H9 (cell line): ENCODE data around the gene CLEC16A. TPM values are rescaled to one million over a fixed set of nuclear protein-coding genes. Genes with fewer than 3 reads are reported as not detected.

Experiments used
- DNase-seq: peaks from one replicate; pipeline ENCODE4 v3.0.0-alpha.2; 2017
- H2AFZ ChIP-seq: one replicate; pipeline ENCODE4 v1.6.1; 2013; ENCODE audit warnings: mild to moderate bottlenecking, low read length, control low read depth, moderate library complexity
- H2AK5ac ChIP-seq: 2 replicates; pipeline ENCODE4 v1.6.1; 2013; ENCODE audit warnings: low read length, control low read depth, mixed read lengths; ENCODE audit not compliant: insufficient read length
- H2BK120ac ChIP-seq: one replicate; pipeline ENCODE4 v1.6.1; 2013; ENCODE audit warnings: low read depth, mild to moderate bottlenecking, low read length, control low read depth, inconsistent platforms; ENCODE audit not compliant: poor library complexity, severe bottlenecking
- H2BK12ac ChIP-seq: 2 replicates; pipeline ENCODE4 v1.6.1; 2013; ENCODE audit warnings: low read length, control low read depth, mixed read lengths, low read depth; ENCODE audit not compliant: insufficient read length
- H2BK15ac ChIP-seq: 2 replicates; pipeline ENCODE4 v1.6.1; 2013; ENCODE audit warnings: low read depth, low read length, control low read depth
- H2BK20ac ChIP-seq: one replicate; pipeline ENCODE4 v1.6.1; 2013; ENCODE audit warnings: low read depth, mild to moderate bottlenecking, low read length, control low read depth, inconsistent platforms; ENCODE audit not compliant: poor library complexity, severe bottlenecking
- H2BK5ac ChIP-seq: 2 replicates; pipeline ENCODE4 v1.6.1; 2013; ENCODE audit warnings: low read length, control low read depth, mixed read lengths; ENCODE audit not compliant: insufficient read length
- H3K14ac ChIP-seq: 2 replicates; pipeline ENCODE4 v1.6.1; 2013; ENCODE audit warnings: low read length, control low read depth; ENCODE audit not compliant: insufficient read depth
- H3K18ac ChIP-seq: 2 replicates; pipeline ENCODE4 v1.6.1; 2013; ENCODE audit warnings: low read depth, mild to moderate bottlenecking, mixed read lengths, low read length, control low read depth; ENCODE audit not compliant: insufficient read length
- H3K23ac ChIP-seq: 2 replicates; pipeline ENCODE4 v1.6.1; 2013; ENCODE audit warnings: low read length, control low read depth, mixed read lengths, low read depth; ENCODE audit not compliant: insufficient read length
- H3K23me2 ChIP-seq: 2 replicates; pipeline ENCODE4 v1.6.1; 2013; ENCODE audit warnings: low read depth, mild to moderate bottlenecking, mixed read lengths, low read length, control low read depth; ENCODE audit not compliant: insufficient read length, poor library complexity, severe bottlenecking
- H3K27ac ChIP-seq: 2 replicates; pipeline ENCODE4 v1.5.1; 2013; ENCODE audit warnings: low read length, control low read depth, mixed read lengths, low read depth; ENCODE audit not compliant: insufficient read length
- H3K27me3 ChIP-seq: 2 replicates; pipeline ENCODE4 v1.6.1; 2013; ENCODE audit warnings: low read length, control low read depth, inconsistent platforms; ENCODE audit not compliant: insufficient read depth
- H3K4ac ChIP-seq: 2 replicates; pipeline ENCODE4 v1.6.1; 2013; ENCODE audit warnings: low read depth, mild to moderate bottlenecking, control low read depth, inconsistent platforms, low read length, moderate library complexity
- H3K4me1 ChIP-seq: 2 replicates; pipeline ENCODE4 v1.6.1; 2013; ENCODE audit warnings: low read length, control low read depth, inconsistent platforms; ENCODE audit not compliant: insufficient read depth
- H3K4me2 ChIP-seq: 2 replicates; pipeline ENCODE4 v1.6.1; 2013; ENCODE audit warnings: low read length, control low read depth, mixed read lengths; ENCODE audit not compliant: insufficient read length, insufficient read depth
- H3K56ac ChIP-seq: 2 replicates; pipeline ENCODE4 v1.6.1; 2013; ENCODE audit warnings: low read depth, mild to moderate bottlenecking, mixed read lengths, low read length, control low read depth; ENCODE audit not compliant: insufficient read length
- H3K79me1 ChIP-seq: 2 replicates; pipeline ENCODE4 v1.6.1; 2013; ENCODE audit warnings: low read depth, mild to moderate bottlenecking, moderate library complexity, low read length, control low read depth, inconsistent platforms; ENCODE audit not compliant: insufficient read depth, poor library complexity, severe bottlenecking
- H3K79me2 ChIP-seq: 2 replicates; pipeline ENCODE4 v1.6.1; 2013; ENCODE audit warnings: low read length, control low read depth, inconsistent platforms; ENCODE audit not compliant: insufficient read depth
- H3K9ac ChIP-seq: 2 replicates; pipeline ENCODE4 v1.6.1; 2013; ENCODE audit warnings: low read length, control low read depth, mixed read lengths; ENCODE audit not compliant: insufficient read length; ENCODE audit errors: extremely low read depth
- H3K9me3 ChIP-seq: one replicate; pipeline ENCODE4 v1.6.1; 2013; ENCODE audit warnings: low read depth, low read length, inconsistent platforms; ENCODE audit not compliant: control insufficient read depth
- H3T11ph ChIP-seq: one replicate; pipeline ENCODE4 v1.6.1; 2013; ENCODE audit warnings: mild to moderate bottlenecking, low read length, control low read depth, inconsistent platforms
- H4K20me1 ChIP-seq: one replicate; pipeline ENCODE4 v1.6.1; 2013; ENCODE audit not compliant: control insufficient read depth, insufficient read length, insufficient read depth
- H4K5ac ChIP-seq: 2 replicates; pipeline ENCODE4 v1.6.1; 2013; ENCODE audit warnings: low read depth, mild to moderate bottlenecking, mixed read lengths, low read length, control low read depth; ENCODE audit not compliant: insufficient read length
- H4K8ac ChIP-seq: replicated peaks from 2 replicates; pipeline ENCODE4 v1.6.1; 2013; ENCODE audit warnings: low read length, control low read depth, mixed read lengths, low read depth; ENCODE audit not compliant: insufficient read length
- H4K91ac ChIP-seq: 2 replicates; pipeline ENCODE4 v1.6.1; 2013; ENCODE audit warnings: low read depth, mild to moderate bottlenecking, moderate library complexity, mixed read lengths, low read length, control low read depth; ENCODE audit not compliant: insufficient read length
- H3K27ac Mint-ChIP-seq, 3 experiments: 2 replicates in 2 of 3; 3 replicates in 1 of 3; pipeline ENCODE4 v1.8.0; 2020 to 2021; ENCODE audit warnings: mixed read lengths in 3 of 3, mild to moderate bottlenecking in 1 of 3, moderate library complexity in 1 of 3
- H3K27me3 Mint-ChIP-seq: 2 replicates; pipeline ENCODE4 v1.8.0; 2021; ENCODE audit warnings: low read depth, mild to moderate bottlenecking, moderate library complexity, mixed read lengths
- H3K36me3 Mint-ChIP-seq, 3 experiments: 2 replicates in 2 of 3; 3 replicates in 1 of 3; pipeline ENCODE4 v1.8.0; 2020 to 2021; ENCODE audit warnings: low read depth in 3 of 3, mixed read lengths in 3 of 3; ENCODE audit not compliant: insufficient read depth in 1 of 3
- H3K4me1 Mint-ChIP-seq, 2 experiments: 2 replicates each; pipeline ENCODE4 v1.8.0; 2020; ENCODE audit warnings: mixed read lengths in 2 of 2
- H3K4me3 Mint-ChIP-seq, 2 experiments: 2 replicates in 1 of 2; 3 replicates in 1 of 2; pipeline ENCODE4 v1.8.0; 2020 to 2021; ENCODE audit warnings: mild to moderate bottlenecking in 2 of 2, mixed read lengths in 2 of 2, moderate library complexity in 1 of 2
- H3K9me3 Mint-ChIP-seq, 2 experiments: 2 replicates in 1 of 2; 3 replicates in 1 of 2; pipeline ENCODE4 v1.8.0; 2020; ENCODE audit warnings: mild to moderate bottlenecking in 2 of 2, mixed read lengths in 2 of 2, moderate library complexity in 1 of 2
- CTCF ChIP-seq: fragments of 200-600 bp; sonication (generic); conservative IDR thresholded peaks from 3 replicates; pipeline ENCODE4 v1.8.0; 2021; ENCODE audit warnings: antibody characterized with exemption, mild to moderate bottlenecking
- WGBS: extraction: QIAGEN DNeasy Blood & Tissue Kit; methylation state at CpG from one replicate; pipeline ENCODE4 v1.1.7; 2013; ENCODE audit warnings: missing lambda C conversion rate, low lambda C conversion rate, mixed read lengths; ENCODE audit not compliant: insufficient read length; ENCODE audit errors: extremely low coverage; 5-methylcytosine and 5-hydroxymethylcytosine counted together
- total RNA-seq: library from RNA; stranded (reverse); gene quantifications from 2 replicates; pipeline ENCODE4 v1.2.1, GENCODE V29; 2021

The CLEC16A gene
- total RNA-seq, 1 experiment from 2014 or later, result 15.2 TPM

- Histone ChIP-seq H2BK15ac (no peak overlapping the region), H3K27ac (no peak overlapping the region), H4K91ac (no peak overlapping the region), H4K20me1 (no peaks in the 10 kb centered on the region), H3K4me2 (no peak overlapping the region), H2AK5ac (no peak overlapping the region), H3K14ac (no peak overlapping the region), H3K23me2 (no peaks in the 10 kb centered on the region), H3K18ac (no peak overlapping the region), H3K56ac (no peak overlapping the region), H3K27me3 (no peaks in the 10 kb centered on the region), H2BK12ac (no peak overlapping the region), H3T11ph (no peak overlapping the region), H3K9me3 (no peaks in the 10 kb centered on the region), H3K23ac (no peak overlapping the region), H4K5ac (no peak overlapping the region), H2AFZ (no peak overlapping the region), H3K79me1 (no peaks in the 10 kb centered on the region), H4K8ac (no peak overlapping the region), H3K79me2 (no peaks in the 10 kb centered on the region), H3K9ac (no peak overlapping the region), H2BK5ac (no peak overlapping the region), H2BK120ac (no peak overlapping the region), H3K4ac (no peak overlapping the region), H2BK20ac (no peak overlapping the region), H3K4me1 (no peaks in the 10 kb centered on the region)
- WGBS, result no CpG with 5 or more reads among the region's 4 CpGs
- H3K27me3 Mint-ChIP-seq, result no peaks in the 10 kb centered on the region; the same call in 1 of the 2 replicates
- no peak overlapping the region for H3K4me3 Mint-ChIP-seq
- no peak overlapping the region for H3K27ac Mint-ChIP-seq
- TF ChIP-seq CTCF, result no peak
- H3K36me3 Mint-ChIP-seq, result no peaks in the 10 kb centered on the region
- no peaks in the 10 kb centered on the region for H3K9me3 Mint-ChIP-seq
- peaks cover 7 to 19% of the 10 kb centered on the region in 2 experiments; a peak in 3 of 4 replicates for H3K4me1 Mint-ChIP-seq
- no peak for DNase-seq
Measured at GRCh38 chr16:11160676-11161115, 216.3 kb downstream of the CLEC16A start.
